ENCODE results near the gene ESCO1.

The ESCO1 gene

DNA sequence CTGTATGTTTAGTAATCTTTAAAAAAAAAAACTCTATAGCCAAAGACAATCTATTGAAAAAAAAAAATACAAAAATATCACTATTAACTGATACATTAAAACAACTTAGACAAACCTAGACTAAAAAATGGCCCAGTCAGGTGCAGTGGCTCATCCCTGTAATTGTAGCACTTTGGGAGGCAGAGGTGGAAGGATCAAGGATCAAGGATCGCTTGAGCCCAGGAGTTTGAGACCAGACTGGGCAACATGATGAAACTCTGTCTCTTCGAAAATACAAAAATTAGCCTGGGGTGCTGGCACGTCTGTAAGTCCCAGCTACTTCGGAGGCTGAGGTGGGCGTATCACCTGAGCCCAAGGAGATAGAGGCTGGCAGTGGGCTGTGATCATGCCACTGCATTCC, 16.1 kb downstream of the ESCO1 start:
- no peak for DNase-seq (ENCODE audit: low spot score)

DNA sequence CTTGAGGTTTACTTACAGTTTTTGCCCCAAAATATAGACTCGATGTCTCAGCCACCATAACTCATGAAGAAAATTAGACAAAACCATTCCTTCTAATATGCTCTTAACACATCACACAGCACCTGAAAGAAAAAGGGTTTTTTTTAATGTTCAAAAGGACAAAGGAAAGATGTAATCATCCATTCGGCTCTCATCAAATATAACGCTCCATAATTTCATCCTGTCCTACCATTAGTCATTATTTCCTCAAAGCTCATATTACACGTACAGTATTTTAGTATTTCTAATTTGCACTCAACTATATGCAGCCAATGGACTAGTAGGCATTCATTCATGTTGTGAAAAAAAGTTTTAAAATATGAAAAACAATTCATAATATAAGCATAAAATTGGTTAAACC, 24.8 kb downstream of the ESCO1 start:
- no peak for DNase-seq (ENCODE audit: low spot score)

DNA sequence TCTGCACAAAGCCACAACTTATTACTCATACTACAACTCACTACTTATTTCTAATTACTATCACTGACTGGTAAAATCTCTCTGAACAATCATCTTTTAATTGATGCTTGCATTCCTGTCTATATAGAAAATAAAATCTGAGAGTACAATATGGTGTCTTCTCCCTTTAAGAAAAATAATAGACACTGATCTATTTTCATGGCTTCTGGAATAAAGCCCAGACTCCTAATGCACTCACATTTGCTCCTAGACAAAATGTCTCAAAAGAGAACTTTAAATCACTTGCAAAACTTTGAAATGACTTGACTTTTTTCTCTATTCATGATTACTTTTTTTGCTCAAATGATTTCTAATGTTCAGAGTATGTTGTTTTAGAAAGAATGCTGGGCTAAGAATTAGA, 28.7 kb downstream of the ESCO1 start:
- no peak for DNase-seq (ENCODE audit: low spot score)

DNA sequence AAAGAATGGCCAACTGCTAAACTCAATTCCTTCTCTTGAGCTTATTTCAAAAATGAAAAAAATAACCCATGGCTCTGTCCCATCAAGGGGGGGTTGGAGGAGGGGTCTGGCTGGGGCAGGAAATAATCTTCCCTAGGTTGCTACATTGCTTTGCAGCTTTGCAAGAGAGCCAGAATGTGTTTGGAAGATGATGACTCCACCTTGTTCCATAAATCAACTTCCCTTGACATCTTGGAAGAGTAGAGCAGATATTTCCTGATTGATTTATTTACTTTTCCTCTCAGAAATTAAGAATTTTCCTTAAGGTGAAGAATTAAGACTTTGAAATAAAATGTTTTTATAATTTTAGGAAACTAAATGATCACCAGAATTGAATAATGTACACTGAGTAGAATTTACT, 41.3 kb downstream of the ESCO1 start:
- no peak for DNase-seq (ENCODE audit: low spot score)

DNA sequence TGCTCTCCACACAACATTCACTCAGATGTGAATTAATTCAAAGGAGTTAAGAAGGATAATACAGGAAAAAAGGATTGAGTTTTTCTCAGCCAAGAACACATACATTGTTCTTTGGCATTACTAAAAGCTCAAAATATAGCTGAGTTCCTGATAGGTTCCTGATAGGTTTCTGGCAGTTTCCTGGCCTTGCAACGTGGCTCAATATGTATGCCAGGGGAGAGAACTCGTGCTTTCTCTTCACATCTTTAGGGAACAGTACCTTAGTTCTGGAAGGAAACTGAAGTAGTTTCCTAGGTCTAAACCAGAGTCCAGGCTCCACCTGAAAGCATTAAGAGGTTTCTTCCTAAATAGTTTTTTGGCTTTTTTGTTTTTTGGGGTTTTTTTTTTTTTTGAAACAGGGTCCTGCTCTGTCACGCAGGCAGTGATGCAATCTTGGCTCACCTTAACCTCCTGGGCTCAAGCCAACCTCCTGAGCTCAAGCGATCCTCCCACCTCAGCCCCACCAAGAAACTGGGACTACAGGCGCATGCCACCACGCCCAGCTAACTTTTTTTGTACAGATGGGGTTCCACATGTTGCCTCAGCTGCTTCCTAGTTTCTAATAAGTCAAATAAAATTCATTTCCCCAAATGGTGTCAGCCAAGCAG, 42.8 kb downstream of the ESCO1 start:
- DNase-seq (ENCODE audit: low spot score), result no peak

DNA sequence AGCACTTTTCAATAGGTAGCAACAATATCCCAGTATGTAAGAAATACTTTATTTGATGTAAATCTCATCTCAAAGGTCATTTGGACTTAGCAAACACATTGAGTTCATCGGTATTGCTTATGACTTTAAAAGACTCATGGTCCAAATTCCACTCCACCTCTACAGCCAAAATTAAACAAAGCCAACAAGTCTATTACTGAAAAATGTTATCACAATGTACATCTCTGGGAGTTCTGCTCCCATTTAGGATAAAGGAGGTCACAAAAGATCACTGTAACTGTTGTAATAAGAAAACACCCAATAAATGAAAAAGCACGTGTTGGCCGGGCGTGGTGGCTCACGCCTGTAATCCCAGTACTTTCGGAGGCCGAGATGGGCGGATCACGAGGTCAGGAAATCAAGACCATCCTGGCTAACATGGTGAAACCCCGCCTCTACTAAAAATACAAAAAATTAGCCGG, 50.0 kb downstream of the ESCO1 start:
- DNase-seq (ENCODE audit: low spot score), result no peak

DNA sequence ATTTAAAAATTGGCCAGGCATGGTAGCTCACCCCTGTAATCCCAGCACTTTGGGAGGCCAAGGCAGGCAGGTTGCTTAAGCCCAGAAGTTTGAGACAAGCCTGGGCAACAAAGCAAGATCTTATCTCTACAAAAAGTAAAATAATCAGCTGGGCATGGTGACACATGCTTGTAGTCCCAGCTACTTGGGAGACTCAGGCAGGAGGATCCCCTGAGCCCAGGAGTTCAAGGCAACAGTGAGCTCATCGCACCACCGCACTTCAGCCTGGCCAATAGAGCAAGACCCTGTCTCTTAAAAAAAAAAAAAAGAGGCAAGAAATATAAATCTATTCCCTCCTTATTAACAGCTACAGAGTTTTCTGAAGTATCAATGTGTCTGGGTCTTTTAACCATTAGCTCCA, 51.9 kb downstream of the ESCO1 start:
- no peak for DNase-seq (ENCODE audit: low spot score)

DNA sequence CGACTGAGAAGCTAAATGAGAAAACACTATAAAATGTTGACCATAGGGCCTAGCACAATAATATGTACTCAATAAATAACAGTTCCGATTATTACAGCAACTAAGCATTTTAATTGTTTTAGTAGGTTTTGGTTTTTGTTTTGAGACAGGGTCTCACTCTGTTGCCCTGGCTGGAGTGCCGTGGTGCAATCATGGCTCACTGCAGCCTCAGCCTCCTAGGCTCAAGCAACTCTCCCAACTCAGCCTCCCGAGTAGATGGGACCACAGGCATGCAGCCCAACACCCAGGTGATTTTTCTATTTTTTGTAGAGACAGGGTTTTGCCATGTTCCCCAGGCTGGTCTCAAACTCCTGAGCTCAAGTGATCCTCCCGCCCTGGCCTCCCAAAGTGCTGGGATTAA, 54.1 kb downstream of the ESCO1 start:
- no peak for DNase-seq (ENCODE audit: low spot score)

DNA sequence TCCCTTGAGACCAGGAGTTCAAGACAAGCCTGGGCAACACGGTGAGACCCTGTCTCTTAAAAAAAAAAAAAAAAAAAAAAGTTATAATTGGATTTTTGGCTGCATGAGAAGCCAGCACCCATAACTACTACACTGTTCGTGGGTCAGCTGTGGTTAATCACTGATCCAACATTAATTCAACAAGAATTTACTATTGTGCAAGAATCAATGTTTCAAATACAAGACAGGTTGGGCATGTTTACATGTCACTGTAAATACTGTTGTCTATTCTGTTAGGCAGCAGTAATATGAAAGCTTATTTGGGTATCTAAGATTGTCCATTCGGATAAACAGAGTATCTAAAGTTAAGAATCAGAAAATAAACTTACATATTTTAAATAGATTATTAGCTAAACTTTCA, 62.3 kb downstream of the ESCO1 start:
- no peak for DNase-seq (ENCODE audit: low spot score)

DNA sequence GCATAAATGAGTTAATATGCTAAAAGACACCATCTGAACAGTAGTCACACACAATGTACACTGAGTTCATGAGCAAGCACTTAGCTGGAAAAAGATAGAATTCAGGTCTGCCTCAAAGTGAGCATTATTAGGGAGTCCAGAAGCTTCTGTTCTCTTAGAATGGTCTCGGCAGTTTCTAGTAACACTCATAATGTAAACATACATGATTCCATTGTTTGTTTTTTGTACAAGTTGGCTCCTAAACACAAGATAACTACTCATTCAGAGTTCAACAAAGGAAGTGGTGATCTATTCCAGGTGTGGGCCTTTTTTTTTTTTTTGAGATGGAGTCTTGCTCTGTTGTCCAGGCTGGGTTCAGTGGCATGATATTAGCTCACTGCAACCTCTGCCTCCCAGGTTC, 66.2 kb downstream of the ESCO1 start:
- DNase-seq (ENCODE audit: low spot score), result no peak

DNA sequence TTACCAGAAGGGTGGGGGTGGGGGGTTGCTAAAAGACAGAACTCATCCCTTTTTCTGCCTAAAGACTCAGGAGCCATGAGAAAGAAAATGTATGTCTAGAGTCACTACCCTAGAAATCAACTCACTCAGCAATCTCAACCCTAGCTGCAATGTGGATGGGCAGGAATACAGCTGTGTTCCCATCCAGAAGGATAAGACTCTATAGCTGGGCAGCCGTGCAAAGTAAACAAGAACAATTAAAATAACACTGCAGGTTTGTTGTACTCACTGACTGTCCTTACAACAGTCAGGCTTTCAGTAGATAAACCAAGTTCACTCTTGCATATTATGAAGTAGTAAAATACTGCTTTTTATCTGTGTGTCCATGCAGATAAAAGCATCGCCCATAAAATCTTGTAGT, 74.0 kb downstream of the ESCO1 start:
- no peak for DNase-seq (ENCODE audit: low spot score)

DNA sequence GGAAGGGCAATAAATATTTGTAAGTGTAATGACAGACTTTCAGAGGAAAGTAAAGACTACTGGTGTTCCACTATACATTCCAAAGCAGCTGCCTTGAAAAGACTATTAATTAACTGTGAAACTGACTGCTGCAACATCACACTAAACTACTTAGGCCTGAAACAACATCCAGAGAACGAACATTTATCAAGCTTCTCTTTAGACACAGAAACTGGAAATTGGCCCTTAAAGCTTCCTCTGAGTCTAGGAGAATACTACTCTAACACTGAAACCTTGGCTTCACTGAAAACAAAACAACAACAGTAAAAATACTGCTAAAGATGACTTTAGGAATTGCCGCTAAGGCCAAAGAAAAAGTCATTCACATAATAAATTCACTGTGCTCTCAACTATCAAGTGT, 74.6 kb downstream of the ESCO1 start:
- DNase-seq (ENCODE audit: low spot score), result no peak

DNA sequence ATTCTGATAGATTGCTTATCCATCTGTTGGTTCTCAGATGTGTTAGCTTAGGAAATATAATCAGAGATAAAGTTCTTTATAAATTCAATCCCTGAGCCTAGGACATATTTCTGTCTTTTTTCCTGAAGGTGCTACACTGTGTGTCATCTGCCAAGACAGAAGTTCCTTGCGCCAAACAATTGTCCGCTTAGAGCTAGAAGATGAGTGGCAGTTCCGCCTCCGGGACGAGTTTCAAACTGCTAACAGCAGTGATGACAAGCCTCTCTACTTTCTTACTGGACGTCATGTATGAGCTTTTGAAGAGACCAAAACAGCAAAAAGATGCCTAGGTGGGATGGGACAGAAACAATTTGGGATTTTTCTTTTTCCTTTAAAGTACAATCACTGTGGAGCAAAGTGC, 78.0 kb downstream of the ESCO1 start:
- DNase-seq (ENCODE audit: low spot score), result no peak

DNA sequence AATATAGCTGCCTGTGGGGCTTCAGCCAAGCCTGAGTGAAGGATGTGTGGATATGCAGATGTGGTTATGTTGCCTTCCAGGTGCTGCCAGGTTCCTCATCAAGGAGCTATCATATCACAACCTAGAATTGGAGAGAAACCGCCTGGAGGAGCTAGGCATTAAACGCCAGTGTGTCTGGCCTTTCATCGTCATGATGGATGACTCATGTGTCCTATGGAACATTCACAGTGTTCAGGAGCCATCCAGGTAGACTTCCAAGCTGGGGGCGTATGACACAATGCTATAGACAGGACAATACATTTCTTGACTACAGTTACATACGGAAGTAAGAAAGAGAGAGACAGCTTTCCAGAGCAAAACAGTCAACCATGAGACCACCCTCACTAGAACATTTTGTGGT, 86.8 kb downstream of the ESCO1 start:
- DNase-seq (ENCODE audit: low spot score), result no peak

DNA sequence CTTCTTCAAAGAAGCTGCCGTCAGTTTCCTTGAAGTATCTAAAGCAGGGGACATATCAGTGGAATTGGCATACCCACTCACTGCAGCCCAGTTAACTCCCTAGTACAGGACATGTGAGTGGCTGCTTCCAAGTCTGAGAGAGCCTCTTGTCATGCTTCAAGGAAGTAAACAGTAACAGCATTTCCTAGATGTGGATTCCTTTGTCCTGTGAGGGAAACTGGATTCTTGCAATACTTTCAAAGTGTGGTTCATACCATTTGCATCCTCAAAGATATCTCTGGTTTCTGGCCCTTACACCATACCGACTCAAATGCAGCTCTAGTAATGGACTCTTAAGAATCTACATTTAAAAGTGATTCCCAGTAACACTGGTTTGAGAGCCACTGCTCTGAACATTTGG, 87.2 kb downstream of the ESCO1 start:
- DNase-seq (ENCODE audit: low spot score), result no peak

DNA sequence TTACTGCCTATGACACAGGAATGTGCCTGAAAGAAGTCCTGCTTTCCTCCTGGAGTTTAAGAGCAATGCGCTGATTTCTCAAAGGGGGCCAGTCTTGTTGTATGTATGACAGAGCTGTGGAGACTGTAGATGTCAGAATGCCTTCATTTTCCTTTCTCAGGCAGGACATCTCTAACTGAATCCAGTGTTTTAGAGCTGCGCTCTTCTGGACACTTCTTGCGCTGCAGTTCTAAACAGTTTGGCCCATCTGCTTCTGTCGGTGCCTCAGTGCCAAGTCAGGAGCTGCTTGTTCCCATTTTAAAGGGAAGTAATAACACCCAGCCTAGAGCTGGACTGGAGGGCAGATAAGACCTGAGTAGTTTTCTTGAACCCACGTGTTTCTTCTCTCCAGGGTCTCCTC, 91.4 kb downstream of the ESCO1 start:
- DNase-seq (ENCODE audit: low spot score), result peak; percentile 21

DNA sequence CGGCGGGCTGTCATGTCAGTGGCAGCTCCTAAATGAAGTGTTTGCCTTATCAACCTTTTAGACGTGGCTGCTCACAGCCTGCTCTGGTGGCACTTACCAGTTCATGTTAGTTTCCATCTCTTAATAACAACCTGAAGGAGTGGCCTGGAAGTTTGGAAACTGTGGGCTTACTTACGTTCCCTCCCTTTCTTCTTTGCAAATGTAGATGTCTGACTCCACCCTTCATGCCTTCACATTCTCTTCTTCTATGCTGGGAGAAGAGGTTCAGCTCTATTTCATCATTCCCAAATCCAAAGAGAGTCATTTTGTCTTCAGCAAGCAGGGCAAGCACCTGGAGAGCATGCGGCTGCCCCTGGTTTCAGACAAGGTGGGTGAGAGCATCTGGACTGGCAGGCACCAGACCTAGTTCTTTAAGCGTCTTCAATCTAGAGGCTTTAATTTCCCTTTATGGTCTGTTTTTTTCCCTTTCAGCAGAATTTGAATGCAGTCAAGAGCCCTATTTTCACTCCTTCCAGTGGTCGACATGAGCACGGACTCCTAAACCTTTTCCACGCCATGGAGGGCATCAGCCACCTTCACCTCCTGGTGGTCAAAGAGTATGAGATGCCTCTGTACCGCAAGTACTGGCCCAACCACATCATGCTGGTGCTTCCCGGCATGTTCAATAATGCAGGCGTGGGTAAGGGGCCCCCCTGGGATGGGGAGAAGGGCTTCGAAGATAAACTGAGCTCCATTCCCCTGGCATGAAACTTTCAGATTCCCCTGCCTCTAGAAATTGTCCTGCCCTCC, 92.4 kb downstream of the ESCO1 start:
- DNase-seq (ENCODE audit: low spot score), result no peak

DNA sequence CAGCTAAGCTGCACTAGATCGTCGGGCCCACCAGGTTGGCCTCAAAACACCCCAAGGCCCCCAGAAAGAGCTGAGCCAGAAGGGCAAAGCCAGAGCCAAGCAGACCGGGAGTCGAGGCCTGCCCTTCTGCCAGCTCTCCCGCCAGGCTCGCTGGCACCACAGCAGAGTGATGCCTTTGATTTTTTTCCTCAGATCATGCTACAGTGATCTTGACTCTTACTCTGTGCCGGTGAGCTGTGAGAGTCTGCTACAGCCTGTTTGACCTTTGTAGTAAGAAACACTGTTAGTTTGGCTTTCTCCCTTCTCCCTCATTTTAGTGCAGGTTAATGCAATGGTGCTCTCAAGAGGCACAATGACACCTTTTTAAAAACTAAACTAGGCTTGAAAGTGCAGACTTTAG, 97.8 kb downstream of the ESCO1 start:
- DNase-seq (ENCODE audit: low spot score), result no peak

DNA sequence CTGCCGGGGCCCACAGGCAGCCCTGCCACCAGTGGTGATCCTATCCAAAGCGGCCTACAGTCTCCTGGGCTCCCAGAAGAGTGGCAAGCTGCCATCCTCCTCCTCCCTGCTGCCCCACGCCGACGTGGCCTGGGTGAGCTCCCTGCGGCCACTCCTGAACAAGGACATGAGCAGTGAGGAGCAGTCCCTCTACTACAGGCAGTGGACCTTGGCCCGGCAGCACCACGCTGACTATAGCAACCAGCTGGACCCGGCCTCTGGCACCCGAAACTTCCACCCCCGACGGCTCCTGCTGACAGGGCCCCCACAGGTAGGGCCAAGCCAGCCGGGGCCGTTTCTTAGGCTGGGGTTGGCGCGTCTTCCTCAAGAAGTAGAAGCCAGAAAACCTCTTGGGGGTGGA, 100.5 kb downstream of the ESCO1 start:
- DNase-seq (ENCODE audit: low spot score), result no peak

DNA sequence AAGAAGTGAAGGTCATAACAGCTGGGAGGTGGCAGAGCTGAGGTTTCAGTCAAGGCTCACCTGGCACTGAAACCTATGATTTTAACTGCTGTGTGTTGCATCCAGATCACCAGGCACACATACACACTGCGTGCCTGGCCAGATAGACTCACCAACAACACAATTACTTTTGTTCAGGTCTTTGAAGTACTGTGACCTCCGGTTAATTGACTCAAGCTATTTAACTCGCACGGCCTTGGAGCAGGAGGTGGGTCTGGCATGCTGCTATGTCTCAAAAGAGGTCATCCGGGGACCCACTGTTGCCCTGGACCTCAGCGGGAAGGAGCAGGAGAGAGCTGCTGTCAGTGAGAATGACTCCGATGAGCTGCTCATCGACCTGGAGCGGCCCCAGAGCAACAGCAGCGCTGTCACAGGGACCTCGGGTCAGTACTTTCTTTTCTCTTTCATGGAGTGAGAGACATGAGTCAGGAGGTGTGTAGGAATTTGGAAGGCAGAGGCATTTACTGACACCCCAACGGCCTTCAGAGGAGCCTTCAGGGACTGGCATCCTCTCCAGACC, 104.1 kb downstream of the ESCO1 start:
- no peak for DNase-seq (ENCODE audit: low spot score)

DNA sequence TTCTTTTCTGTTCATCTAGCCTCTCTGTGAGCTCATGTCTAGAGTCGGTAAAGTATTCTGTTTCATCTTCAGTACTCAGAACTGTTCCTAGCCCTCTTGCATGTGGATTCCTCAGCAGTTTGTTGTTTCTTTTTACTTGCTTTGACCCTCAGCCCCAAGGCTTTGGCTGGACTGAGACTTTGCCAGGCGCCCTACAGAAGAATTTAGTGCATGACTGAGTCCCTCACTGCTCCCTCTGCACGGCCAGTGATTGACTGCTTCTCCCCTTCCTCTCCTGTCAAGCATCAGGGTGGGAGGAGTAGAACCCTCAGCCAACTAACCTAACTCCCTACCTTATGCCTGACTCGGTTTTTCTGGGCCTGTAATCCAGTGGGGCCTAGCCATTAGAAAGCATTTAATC, 109.8 kb downstream of the ESCO1 start:
- DNase-seq (ENCODE audit: low spot score), result no peak

DNA sequence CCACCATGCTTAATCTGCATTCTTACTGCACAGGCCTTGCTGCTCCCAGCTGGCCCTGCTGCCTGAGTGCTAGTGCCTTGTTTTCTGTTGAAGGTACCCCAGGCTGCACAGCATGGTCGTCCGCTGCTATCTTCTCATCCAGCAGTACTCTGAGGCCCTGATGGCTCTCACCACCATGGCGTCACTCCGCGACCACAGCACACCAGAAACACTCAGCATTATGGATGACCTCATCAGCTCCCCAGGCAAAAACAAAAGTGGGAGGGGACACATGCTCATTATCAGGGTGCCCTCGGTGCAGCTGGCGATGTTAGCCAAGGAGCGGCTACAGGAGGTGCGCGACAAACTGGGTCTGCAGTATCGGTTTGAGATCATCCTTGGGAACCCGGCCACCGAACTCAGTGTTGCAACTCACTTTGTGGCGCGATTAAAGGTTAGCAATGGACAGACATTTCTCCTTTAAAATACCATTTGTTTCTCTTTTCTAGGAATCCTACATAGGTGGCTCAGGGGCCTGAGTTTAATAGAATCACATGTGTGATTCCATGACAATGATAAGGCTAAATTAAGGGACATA, 110.5 kb downstream of the ESCO1 start:
- no peak for DNase-seq (ENCODE audit: low spot score)

DNA sequence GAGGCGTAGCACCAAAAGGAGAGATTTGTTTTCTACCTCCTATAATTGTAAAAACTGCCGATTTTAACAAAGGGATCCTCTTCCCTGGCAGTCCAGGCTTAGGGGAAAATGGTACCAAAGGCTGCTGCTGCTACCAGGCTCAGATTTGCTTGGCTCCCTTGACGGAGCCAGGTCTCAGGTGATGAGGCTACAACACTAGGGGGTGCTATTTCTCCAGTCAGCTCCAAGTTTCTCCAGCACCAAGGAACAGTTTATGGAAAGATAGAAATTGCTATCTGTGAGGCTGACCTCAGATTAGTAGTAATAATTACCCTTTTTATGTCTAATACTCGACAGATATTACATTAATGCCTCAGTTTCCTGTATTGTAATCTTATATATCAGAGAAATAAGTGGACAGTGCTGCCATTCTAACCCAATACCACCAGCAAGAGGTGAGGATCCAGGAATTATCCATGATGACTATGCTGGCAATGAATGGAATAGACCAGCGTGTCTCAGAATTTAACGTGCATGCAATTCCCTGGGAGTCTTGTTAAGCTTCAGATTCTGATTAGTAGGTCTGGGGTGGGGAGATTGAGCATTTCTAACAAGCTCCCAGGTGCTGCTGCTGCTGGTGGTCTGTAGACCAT, 111.3 kb downstream of the ESCO1 start:
- peak; percentile 56 for DNase-seq (ENCODE audit: low spot score)

Data from NAMALWA (cell line).